Erythroblast (primary cell): Measurements from ENCODE around the gene FRMD4A.

Experiments used
- GATA1 ChIP-seq: IDR thresholded peaks from 2 replicates; pipeline ENCODE4 v1.6.1; 2011; ENCODE audit warnings: low read depth, mild to moderate bottlenecking, control low read depth, low read length, moderate library complexity
- POLR2A ChIP-seq: IDR thresholded peaks from 2 replicates; pipeline ENCODE4 v1.6.1; 2011; ENCODE audit warnings: mild to moderate bottlenecking, low read length

- TF ChIP-seq POLR2A (no peak), GATA1 (no peak)
Observed at GRCh38 chr10:13711291-13711690, 619.4 kb downstream of the FRMD4A start.
